Left hindlimb (tissue), 1 donor: ENCODE results near the gene CEP20.

ENCODE experiments used
- DNase-seq: peaks from one replicate; pipeline ENCODE4 v3.0.0-alpha.2; 2018

Gene CEP20

GRCh38 chr16:15897121-15897780 is 8.8 kb upstream of the CEP20 start:
- DNase-seq: no peak

- DNase-seq: no peak
These were observed 6.4 kb upstream of the CEP20 start for GRCh38 chr16:15894571-15895374.

GRCh38 chr16:15891508-15891907 is 3.1 kb upstream of the CEP20 start:
- DNase-seq: no peak

GRCh38 chr16:15887283-15887682 is 1.1 kb downstream of the CEP20 start:
- no peak for DNase-seq

- no peak for DNase-seq
These were observed 2.3 kb downstream of the CEP20 start for GRCh38 chr16:15886078-15886477.

- no peak for DNase-seq
These were observed 2.8 kb downstream of the CEP20 start for GRCh38 chr16:15885560-15886001.

GRCh38 chr16:15882563-15882962 is 5.8 kb downstream of the CEP20 start:
- DNase-seq: no peak

- no peak for DNase-seq
These were observed 6.5 kb downstream of the CEP20 start for GRCh38 chr16:15881794-15882379.

GRCh38 chr16:15880434-15881308 is 7.7 kb downstream of the CEP20 start:
- DNase-seq: no peak

- no peak for DNase-seq
These were observed 9.1 kb downstream of the CEP20 start for GRCh38 chr16:15879255-15879811.

- DNase-seq: no peak
These were observed 11.9 kb downstream of the CEP20 start for GRCh38 chr16:15876503-15876902.

GRCh38 chr16:15874745-15875314 is 13.6 kb downstream of the CEP20 start:
- peak; percentile 68 for DNase-seq

GRCh38 chr16:15873737-15874136 is 14.7 kb downstream of the CEP20 start:
- no peak for DNase-seq

GRCh38 chr16:15873301-15873700 is 15.1 kb downstream of the CEP20 start:
- DNase-seq: no peak

- no peak for DNase-seq
These were observed 18.4 kb downstream of the CEP20 start for GRCh38 chr16:15870011-15870410.

- DNase-seq: no peak
These were observed 22.0 kb downstream of the CEP20 start for GRCh38 chr16:15866451-15866850.

GRCh38 chr16:15865742-15866141 is 22.7 kb downstream of the CEP20 start:
- DNase-seq: peak; percentile 43

GRCh38 chr16:15864939-15865338 is 23.5 kb downstream of the CEP20 start:
- DNase-seq: no peak

- DNase-seq: no peak
These were observed 26.4 kb downstream of the CEP20 start for GRCh38 chr16:15861996-15862395.

GRCh38 chr16:15858921-15859668 is 29.3 kb downstream of the CEP20 start:
- no peak for DNase-seq
